Measurements from ENCODE around the gene AIM2.

- no peak for TF ChIP-seq POLR2A (IDR thresholded peaks at IDR 0.05; ENCODE audit: low read depth, low read length)
- no peak for TF ChIP-seq POLR2AphosphoS5 (IDR thresholded peaks at IDR 0.05; ENCODE audit: low read depth, low read length)
Measured at GRCh38 chr1:159091180-159091560, 14.6 kb upstream of the AIM2 start.

All from GM12892 (cell line).